Neural progenitor cell (in vitro differentiated cells): ENCODE measurements around the gene TAF7L. TPM values are rescaled to one million over a fixed set of nuclear protein-coding genes. Genes with fewer than 3 reads are reported as not detected.

ENCODE experiments used
- DNase-seq: peaks from one replicate; pipeline ENCODE4 v3.0.0-alpha.2; 2016; ENCODE audit warnings: low spot score
- H2AFZ ChIP-seq: fragments of 200-600 bp; sonication (generic); replicated peaks from 2 replicates; pipeline ENCODE4 v1.6.1; 2016; ENCODE audit warnings: antibody characterized with exemption
- H3F3A ChIP-seq: fragments of 200-600 bp; sonication (generic); 2 replicates; pipeline ENCODE4 v1.6.1; 2016; ENCODE audit warnings: antibody characterized with exemption, low read depth
- H3K27ac ChIP-seq: fragments of 200-600 bp; sonication (generic); 2 replicates; pipeline ENCODE4 v1.5.1; 2016; ENCODE audit warnings: mild to moderate bottlenecking
- H3K27me3 ChIP-seq: fragments of 200-600 bp; sonication (generic); 2 replicates; pipeline ENCODE4 v1.6.1; 2016; ENCODE audit warnings: mild to moderate bottlenecking, moderate library complexity
- H3K36me3 ChIP-seq: fragments of 200-600 bp; sonication (generic); 2 replicates; pipeline ENCODE4 v1.5.1; 2016
- H3K4me1 ChIP-seq: fragments of 200-600 bp; sonication (generic); 2 replicates; pipeline ENCODE4 v1.6.1; 2016; ENCODE audit warnings: mixed run types
- H3K4me2 ChIP-seq: fragments of 200-600 bp; sonication (generic); 2 replicates; pipeline ENCODE4 v1.6.1; 2016
- H3K4me3 ChIP-seq: fragments of 200-600 bp; sonication (generic); 2 replicates; pipeline ENCODE4 v1.5.1; 2016
- H3K79me2 ChIP-seq: fragments of 200-600 bp; sonication (generic); 2 replicates; pipeline ENCODE4 v1.6.1; 2016; ENCODE audit warnings: low read depth
- H3K9ac ChIP-seq: fragments of 200-600 bp; sonication (generic); 2 replicates; pipeline ENCODE4 v1.6.1; 2016
- H3K9me3 ChIP-seq: fragments of 200-600 bp; sonication (generic); 2 replicates; pipeline ENCODE4 v1.5.1; 2016; ENCODE audit warnings: low read depth
- H4K20me1 ChIP-seq: fragments of 200-600 bp; sonication (generic); 2 replicates; pipeline ENCODE4 v1.6.1; 2016; ENCODE audit warnings: low read depth
- H3K27ac Mint-ChIP-seq: 3 replicates; pipeline ENCODE4 v1.8.0; 2021; ENCODE audit warnings: mixed read lengths
- H3K27me3 Mint-ChIP-seq: 2 replicates; pipeline ENCODE4 v1.8.0; 2022; ENCODE audit warnings: low read depth, mild to moderate bottlenecking, inconsistent platforms, moderate library complexity, mixed read lengths; ENCODE audit not compliant: insufficient read depth
- H3K36me3 Mint-ChIP-seq: 3 replicates; pipeline ENCODE4 v1.8.0; 2021; ENCODE audit warnings: mixed read lengths
- H3K4me1 Mint-ChIP-seq: 3 replicates; pipeline ENCODE4 v1.8.0; 2021; ENCODE audit warnings: mixed read lengths
- H3K4me3 Mint-ChIP-seq: 3 replicates; pipeline ENCODE4 v1.8.0; 2021; ENCODE audit warnings: mild to moderate bottlenecking, moderate library complexity, mixed read lengths
- H3K9me3 Mint-ChIP-seq: 3 replicates; pipeline ENCODE4 v1.8.0; 2020; ENCODE audit warnings: mixed read lengths
- CTCF ChIP-seq: fragments of 200-600 bp; sonication (generic); IDR thresholded peaks from 2 replicates; pipeline ENCODE4 v1.5.1; 2017; ENCODE audit warnings: antibody characterized with exemption, mild to moderate bottlenecking
- EZH2 ChIP-seq: fragments of 200-600 bp; sonication (generic); IDR thresholded peaks from 2 replicates; pipeline ENCODE4 v1.6.1; 2017; ENCODE audit warnings: antibody characterized with exemption, mild to moderate bottlenecking, moderate library complexity
- EZH2phosphoT487 ChIP-seq: fragments of 200-600 bp; sonication (generic); IDR thresholded peaks from 2 replicates; pipeline ENCODE4 v1.6.1; 2017; ENCODE audit warnings: antibody characterized with exemption
- total RNA-seq: library from RNA; depleted of rRNA; stranded (reverse); fragments of >200 nt; gene quantifications from 2 replicates; pipeline ENCODE4 v1.2.3, GENCODE V29; 2015; ENCODE audit warnings: low replicate concordance

TAF7L gene
- total RNA-seq, 1 donor from 2014 or later = not detected

GRCh38 chrX:101262590-101262989 lies 28.5 kb downstream of the TAF7L start:
- Histone ChIP-seq H3K4me1 (no peaks in the 10 kb centered on the region), H3K79me2 (no peaks in the 10 kb centered on the region), H3K4me2 (no peak overlapping the region), H3K9ac (no peak overlapping the region), H3K4me3 (no peak overlapping the region), H4K20me1 (no peaks in the 10 kb centered on the region), H3K9me3 (no peaks in the 10 kb centered on the region), H2AFZ (no peak overlapping the region), H3F3A (no peaks in the 10 kb centered on the region), H3K27me3 (no peaks in the 10 kb centered on the region), H3K36me3 (no peaks in the 10 kb centered on the region), H3K27ac (no peak overlapping the region)
- peaks cover 5% of the 10 kb centered on the region for H3K27me3 Mint-ChIP-seq
- TF ChIP-seq EZH2 (no peak), EZH2phosphoT487 (no peak), CTCF (no peak)
- no peaks in the 10 kb centered on the region for H3K9me3 Mint-ChIP-seq
- no peaks in the 10 kb centered on the region for H3K36me3 Mint-ChIP-seq
- DNase-seq = no peak
- no peak overlapping the region for H3K4me3 Mint-ChIP-seq
- H3K4me1 Mint-ChIP-seq = no peaks in the 10 kb centered on the region
- no peak overlapping the region for H3K27ac Mint-ChIP-seq

DNA sequence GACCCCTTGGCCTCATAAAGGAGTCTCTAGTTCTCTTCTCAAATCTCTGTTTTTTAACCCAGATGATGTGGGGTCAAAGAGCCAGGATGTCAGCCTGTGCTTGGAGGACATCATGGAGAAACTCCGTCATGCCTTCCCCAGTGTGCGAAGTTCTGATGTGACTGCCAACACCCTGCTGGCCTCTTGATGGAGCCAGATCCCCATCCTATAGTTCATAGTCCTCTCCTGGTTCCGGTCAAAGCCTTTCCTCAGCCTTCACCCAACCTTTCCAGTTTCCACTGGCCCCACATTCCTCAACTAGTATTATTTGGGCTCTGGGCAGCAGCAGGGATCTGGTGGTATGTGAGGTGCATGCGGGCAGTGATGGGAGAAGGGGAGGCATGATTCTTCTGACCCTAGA lies 30.7 kb downstream of the TAF7L start:
- no peaks in the 10 kb centered on the region for H3K36me3 ChIP-seq
- H3K4me2 ChIP-seq = no peak overlapping the region
- no peaks in the 10 kb centered on the region for H3K27me3 ChIP-seq
- H3K36me3 Mint-ChIP-seq = no peaks in the 10 kb centered on the region
- no peak overlapping the region for H3K27ac Mint-ChIP-seq
- H2AFZ ChIP-seq = no peak overlapping the region
- no peak for TF ChIP-seq EZH2
- TF ChIP-seq CTCF = peak; percentile 28
- no peaks in the 10 kb centered on the region for H3K27me3 Mint-ChIP-seq
- H3K9ac ChIP-seq = no peak overlapping the region
- no peak overlapping the region for H3K4me3 Mint-ChIP-seq
- peak; percentile 8 for DNase-seq
- H4K20me1 ChIP-seq = no peaks in the 10 kb centered on the region
- H3K4me3 ChIP-seq = no peak overlapping the region
- no peaks in the 10 kb centered on the region for H3F3A ChIP-seq
- no peak overlapping the region for H3K27ac ChIP-seq
- H3K9me3 ChIP-seq = no peaks in the 10 kb centered on the region
- no peaks in the 10 kb centered on the region for H3K4me1 Mint-ChIP-seq
- no peaks in the 10 kb centered on the region for H3K79me2 ChIP-seq
- H3K4me1 ChIP-seq = no peaks in the 10 kb centered on the region
- peaks cover 4% of the 10 kb centered on the region for H3K9me3 Mint-ChIP-seq

- peaks cover 5% of the 10 kb centered on the region for H3K9me3 Mint-ChIP-seq
- H3K27ac Mint-ChIP-seq = no peak overlapping the region
- no peaks in the 10 kb centered on the region for H3K36me3 Mint-ChIP-seq
- no peak for DNase-seq
- H3K4me1 Mint-ChIP-seq = no peaks in the 10 kb centered on the region
- H3K27ac ChIP-seq = no peak overlapping the region
- H3K4me3 Mint-ChIP-seq = no peak overlapping the region
- no peak overlapping the region for H3K4me2 ChIP-seq
- no peak overlapping the region for H3K4me3 ChIP-seq
- peaks cover 3% of the 10 kb centered on the region for H3K27me3 Mint-ChIP-seq
- H3K27me3 ChIP-seq = no peaks in the 10 kb centered on the region
- H2AFZ ChIP-seq = no peak overlapping the region
- TF ChIP-seq EZH2 (no peak), EZH2phosphoT487 (no peak), CTCF (no peak)
- H3K9me3 ChIP-seq = no peaks in the 10 kb centered on the region
- no peaks in the 10 kb centered on the region for H3K36me3 ChIP-seq
- no peaks in the 10 kb centered on the region for H3F3A ChIP-seq
- no peak overlapping the region for H3K9ac ChIP-seq
- H3K79me2 ChIP-seq = no peaks in the 10 kb centered on the region
- no peaks in the 10 kb centered on the region for H4K20me1 ChIP-seq
- H3K4me1 ChIP-seq = no peaks in the 10 kb centered on the region
Observed at GRCh38 chrX:101258259-101258581, 32.9 kb downstream of the TAF7L start.
